Measurements from ENCODE around the gene MUC22.
"Not testable (repeated sequence)": the region's sequence is repeated elsewhere in the genome, so short reads cannot be mapped to it uniquely, and the experiment has no call there.

The MUC22 gene

GRCh38 chr6:31048099-31048498 lies 37.8 kb downstream of the MUC22 start:
- Histone ChIP-seq H3K36me3 (ENCODE audit: low read length) (no peaks in the 10 kb centered on the region), H2AFZ (ENCODE audit: low read depth, low read length, severe bottlenecking) (no peak overlapping the region), H3K27me3 (ENCODE audit: low read length) (0 out of 2 replicates have a peak, but pooled peaks cover 3% of the 10 kb centered on the region), H3K4me3 (ENCODE audit: insufficient read depth, low read length, poor library complexity, severe bottlenecking) (no peak overlapping the region), H3K9ac (ENCODE audit: low read length) (no peak overlapping the region), H3K79me2 (ENCODE audit: insufficient read depth, low read length) (no peaks in the 10 kb centered on the region), H3K4me2 (ENCODE audit: low read depth, low read length, poor library complexity, severe bottlenecking) (no peak overlapping the region), H4K20me1 (ENCODE audit: low read depth, low read length) (no peaks in the 10 kb centered on the region), H3K9me2 (replicated peaks; ENCODE audit: insufficient read depth, low read length) (no peaks in the 10 kb centered on the region), H3K27ac (ENCODE audit: low read depth, low read length) (no peak overlapping the region), H3F3A (ENCODE audit: insufficient read depth) (no peaks in the 10 kb centered on the region), H3K9me3 (ENCODE audit: insufficient read depth, low read length) (no peaks in the 10 kb centered on the region)
- TF ChIP-seq EZH2phosphoT487 (conservative IDR thresholded peaks at IDR 0.05; ENCODE audit: low read length) (no peak), CTCF (IDR thresholded peaks at IDR 0.05; ENCODE audit: insufficient read depth, low read length, poor library complexity, severe bottlenecking) (no peak)

GRCh38 chr6:31049518-31049917 lies 39.2 kb downstream of the MUC22 start:
- Histone ChIP-seq H3K9ac (ENCODE audit: low read length) (no peak overlapping the region), H2AFZ (ENCODE audit: low read depth, low read length, severe bottlenecking) (no peak overlapping the region), H3K4me2 (ENCODE audit: low read depth, low read length, poor library complexity, severe bottlenecking) (no peak overlapping the region), H3F3A (ENCODE audit: insufficient read depth) (no peaks in the 10 kb centered on the region), H3K27ac (ENCODE audit: low read depth, low read length) (no peak overlapping the region), H4K20me1 (ENCODE audit: low read depth, low read length) (no peaks in the 10 kb centered on the region), H3K27me3 (ENCODE audit: low read length) (0 out of 2 replicates have a peak, but pooled peaks cover 3% of the 10 kb centered on the region), H3K9me2 (replicated peaks; ENCODE audit: insufficient read depth, low read length) (no peaks in the 10 kb centered on the region), H3K4me3 (ENCODE audit: insufficient read depth, low read length, poor library complexity, severe bottlenecking) (no peak overlapping the region), H3K36me3 (ENCODE audit: low read length) (no peaks in the 10 kb centered on the region), H3K9me3 (ENCODE audit: insufficient read depth, low read length) (no peaks in the 10 kb centered on the region), H3K79me2 (ENCODE audit: insufficient read depth, low read length) (no peaks in the 10 kb centered on the region)
- no peak for TF ChIP-seq EZH2phosphoT487 (conservative IDR thresholded peaks at IDR 0.05; ENCODE audit: low read length)

GRCh38 chr6:31053187-31053586 lies 42.9 kb downstream of the MUC22 start:
- not testable (repeated sequence) for H3K4me2 ChIP-seq (ENCODE audit: low read depth, low read length, poor library complexity, severe bottlenecking); H2AFZ ChIP-seq (ENCODE audit: low read depth, low read length, severe bottlenecking)

GRCh38 chr6:31053873-31054272 lies 43.6 kb downstream of the MUC22 start:
- Histone ChIP-seq H3K79me2 (ENCODE audit: insufficient read depth, low read length) (no peaks in the 10 kb centered on the region), H2AFZ (ENCODE audit: low read depth, low read length, severe bottlenecking) (no peak overlapping the region), H3K36me3 (ENCODE audit: low read length) (no peaks in the 10 kb centered on the region), H3F3A (ENCODE audit: insufficient read depth) (no peaks in the 10 kb centered on the region), H4K20me1 (ENCODE audit: low read depth, low read length) (no peaks in the 10 kb centered on the region), H3K4me2 (ENCODE audit: low read depth, low read length, poor library complexity, severe bottlenecking) (no peak overlapping the region), H3K9me3 (ENCODE audit: insufficient read depth, low read length) (no peaks in the 10 kb centered on the region), H3K9ac (ENCODE audit: low read length) (no peak overlapping the region), H3K9me2 (replicated peaks; ENCODE audit: insufficient read depth, low read length) (no peaks in the 10 kb centered on the region), H3K27ac (ENCODE audit: low read depth, low read length) (no peak overlapping the region), H3K4me3 (ENCODE audit: insufficient read depth, low read length, poor library complexity, severe bottlenecking) (no peak overlapping the region), H3K27me3 (ENCODE audit: low read length) (no peaks in the 10 kb centered on the region)
- no peak for TF ChIP-seq CTCF (IDR thresholded peaks at IDR 0.05; ENCODE audit: insufficient read depth, low read length, poor library complexity, severe bottlenecking)
- TF ChIP-seq EZH2phosphoT487 (conservative IDR thresholded peaks at IDR 0.05; ENCODE audit: low read length): no peak

More at GRCh38 chr6:31053187-31053586, 42.9 kb downstream of the MUC22 start:
- H3K9me2 ChIP-seq (replicated peaks; ENCODE audit: insufficient read depth, low read length); H3K36me3 ChIP-seq (ENCODE audit: low read length); H3K27me3 ChIP-seq (ENCODE audit: low read length); H3K4me3 ChIP-seq (ENCODE audit: insufficient read depth, low read length, poor library complexity, severe bottlenecking); H3K79me2 ChIP-seq (ENCODE audit: insufficient read depth, low read length); H4K20me1 ChIP-seq (ENCODE audit: low read depth, low read length); H3K9me3 ChIP-seq (ENCODE audit: insufficient read depth, low read length); H3K9ac ChIP-seq (ENCODE audit: low read length); H3F3A ChIP-seq (ENCODE audit: insufficient read depth); H3K27ac ChIP-seq (ENCODE audit: low read depth, low read length): not testable (repeated sequence)
